ENCODE results near the gene MGST2. TPM values are rescaled to one million over a fixed set of nuclear protein-coding genes. Genes with fewer than 3 reads are reported as not detected.

The MGST2 gene
- total RNA-seq, 1 experiment from 2014 or later: 39.0 TPM

DNA sequence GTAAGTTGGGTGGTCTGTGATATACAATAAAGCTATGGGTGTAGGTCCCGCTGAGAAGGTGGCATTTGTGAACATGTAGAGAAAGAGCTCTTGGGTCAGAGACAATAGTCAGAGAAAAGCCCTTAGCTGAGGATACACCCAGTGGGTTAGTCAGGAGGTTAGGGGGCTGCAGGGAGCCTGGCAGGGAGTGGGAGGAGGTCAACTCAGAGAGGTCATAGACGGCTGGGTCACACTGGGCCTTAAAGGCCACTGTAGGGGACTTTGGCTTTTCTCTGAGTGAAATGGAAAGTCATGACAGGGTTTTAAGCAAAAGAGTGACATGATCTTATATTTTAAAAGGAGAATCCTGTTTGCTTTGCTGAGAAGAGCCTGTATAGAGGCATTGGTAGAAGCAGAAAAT, 16.7 kb downstream of the MGST2 start:
- no peaks in the 10 kb centered on the region for H3F3A ChIP-seq (ENCODE audit: low read length, unreplicated experiment)
- H3K27me3 ChIP-seq (ENCODE audit: low read length): no peaks in the 10 kb centered on the region
- no peak overlapping the region for H3K27ac ChIP-seq (ENCODE audit: low read length)
- H3K4me3 ChIP-seq (ENCODE audit: low read length): no peak overlapping the region
- no peaks in the 10 kb centered on the region for H4K20me1 ChIP-seq (ENCODE audit: low read length)
- no peak for DNase-seq
- intact Hi-C loops (cut with micrococcal nuclease): no loop called here
- H3K9ac ChIP-seq (ENCODE audit: low read length): no peak overlapping the region
- TF ChIP-seq EZH2phosphoT487 (IDR thresholded peaks at IDR 0.05; ENCODE audit: borderline replicate concordance, low read length) (no peak), EZH2 (IDR thresholded peaks at IDR 0.05; ENCODE audit: low read length, unreplicated experiment) (no peak)
- TF ChIP-seq, protein P1, sequence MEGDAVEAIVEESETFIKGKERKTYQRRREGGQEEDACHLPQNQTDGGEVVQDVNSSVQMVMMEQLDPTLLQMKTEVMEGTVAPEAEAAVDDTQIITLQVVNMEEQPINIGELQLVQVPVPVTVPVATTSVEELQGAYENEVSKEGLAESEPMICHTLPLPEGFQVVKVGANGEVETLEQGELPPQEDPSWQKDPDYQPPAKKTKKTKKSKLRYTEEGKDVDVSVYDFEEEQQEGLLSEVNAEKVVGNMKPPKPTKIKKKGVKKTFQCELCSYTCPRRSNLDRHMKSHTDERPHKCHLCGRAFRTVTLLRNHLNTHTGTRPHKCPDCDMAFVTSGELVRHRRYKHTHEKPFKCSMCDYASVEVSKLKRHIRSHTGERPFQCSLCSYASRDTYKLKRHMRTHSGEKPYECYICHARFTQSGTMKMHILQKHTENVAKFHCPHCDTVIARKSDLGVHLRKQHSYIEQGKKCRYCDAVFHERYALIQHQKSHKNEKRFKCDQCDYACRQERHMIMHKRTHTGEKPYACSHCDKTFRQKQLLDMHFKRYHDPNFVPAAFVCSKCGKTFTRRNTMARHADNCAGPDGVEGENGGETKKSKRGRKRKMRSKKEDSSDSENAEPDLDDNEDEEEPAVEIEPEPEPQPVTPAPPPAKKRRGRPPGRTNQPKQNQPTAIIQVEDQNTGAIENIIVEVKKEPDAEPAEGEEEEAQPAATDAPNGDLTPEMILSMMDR (conservative IDR thresholded peaks at IDR 0.05; ENCODE audit: low read depth, low read length): no peak
- no peaks in the 10 kb centered on the region for H3K9me2 ChIP-seq (replicated peaks; ENCODE audit: low read length)
- no peaks in the 10 kb centered on the region for H3K4me1 ChIP-seq (ENCODE audit: insufficient read depth, low read length)
- no TSS peak for BruUV-seq (replicated peaks)
- CTCF ChIA-PET: interaction anchor here (0.6 kb wide), 1 partner anchor 25 kb away, joined by 3 read pairs; no protein-coding TSS in a partner anchor
- no peaks in the 10 kb centered on the region for H3K9me3 ChIP-seq (ENCODE audit: low read length)
- no peak for ATAC-seq
- no peaks in the 10 kb centered on the region for H3K79me2 ChIP-seq (ENCODE audit: low read length)
- H3K36me3 ChIP-seq (ENCODE audit: low read depth, low read length): no peaks in the 10 kb centered on the region; the same call in 1 of the 2 replicates
- POLR2A ChIA-PET (ENCODE audit: unreplicated experiment): no interaction called here
- no peak overlapping the region for H2AFZ ChIP-seq (ENCODE audit: low read length)
- H3K4me2 ChIP-seq (ENCODE audit: low read length): no peak overlapping the region

DNA sequence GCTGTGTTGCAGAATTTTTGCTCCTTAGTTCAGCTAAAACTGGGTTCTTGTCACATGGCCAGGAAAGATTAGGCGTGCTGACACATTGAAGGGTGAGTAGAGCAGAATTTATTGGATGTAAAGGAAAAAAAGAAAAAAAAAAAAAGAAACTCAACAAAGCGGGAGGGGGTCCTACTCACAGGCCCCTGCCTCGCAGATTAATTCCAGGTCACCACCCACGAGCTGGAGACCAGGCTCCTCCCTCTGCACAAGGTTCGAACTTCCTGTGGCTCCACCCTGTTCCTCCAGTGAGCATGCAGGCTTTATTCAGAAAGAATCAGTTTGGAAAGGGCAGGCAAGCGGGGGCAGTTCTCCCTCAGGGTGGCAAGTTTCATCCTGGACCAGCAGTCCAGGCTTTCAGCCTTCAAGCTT, 17.1 kb downstream of the MGST2 start:
- DNase-seq (no peak), ATAC-seq (no peak)
- H3K36me3 ChIP-seq (ENCODE audit: low read depth, low read length): no peaks in the 10 kb centered on the region; the same call in 1 of the 2 replicates
- no peaks in the 10 kb centered on the region for H3K79me2 ChIP-seq (ENCODE audit: low read length)
- H3F3A ChIP-seq (ENCODE audit: low read length, unreplicated experiment): no peaks in the 10 kb centered on the region
- BruUV-seq (replicated peaks): no TSS peak
- H2AFZ ChIP-seq (ENCODE audit: low read length): no peak overlapping the region
- no peak overlapping the region for H3K27ac ChIP-seq (ENCODE audit: low read length)
- H3K9me3 ChIP-seq (ENCODE audit: low read length): no peaks in the 10 kb centered on the region
- POLR2A ChIA-PET (ENCODE audit: unreplicated experiment): no interaction called here
- TF ChIP-seq, protein P1 (conservative IDR thresholded peaks at IDR 0.05; ENCODE audit: low read depth, low read length): no peak
- TF ChIP-seq EZH2 (IDR thresholded peaks at IDR 0.05; ENCODE audit: low read length, unreplicated experiment) (no peak), EZH2phosphoT487 (IDR thresholded peaks at IDR 0.05; ENCODE audit: borderline replicate concordance, low read length) (no peak)
- CTCF ChIA-PET: interaction anchor here (0.6 kb wide), 1 partner anchor 26 kb away, joined by 3 read pairs; no protein-coding TSS in a partner anchor
- H3K4me1 ChIP-seq (ENCODE audit: insufficient read depth, low read length): no peaks in the 10 kb centered on the region
- H3K9me2 ChIP-seq (replicated peaks; ENCODE audit: low read length): no peaks in the 10 kb centered on the region
- no peak overlapping the region for H3K9ac ChIP-seq (ENCODE audit: low read length)
- no peak overlapping the region for H3K4me2 ChIP-seq (ENCODE audit: low read length)
- H3K27me3 ChIP-seq (ENCODE audit: low read length): no peaks in the 10 kb centered on the region
- H3K4me3 ChIP-seq (ENCODE audit: low read length): no peak overlapping the region
- intact Hi-C loops (cut with micrococcal nuclease): no loop called here
- H4K20me1 ChIP-seq (ENCODE audit: low read length): no peaks in the 10 kb centered on the region

DNA sequence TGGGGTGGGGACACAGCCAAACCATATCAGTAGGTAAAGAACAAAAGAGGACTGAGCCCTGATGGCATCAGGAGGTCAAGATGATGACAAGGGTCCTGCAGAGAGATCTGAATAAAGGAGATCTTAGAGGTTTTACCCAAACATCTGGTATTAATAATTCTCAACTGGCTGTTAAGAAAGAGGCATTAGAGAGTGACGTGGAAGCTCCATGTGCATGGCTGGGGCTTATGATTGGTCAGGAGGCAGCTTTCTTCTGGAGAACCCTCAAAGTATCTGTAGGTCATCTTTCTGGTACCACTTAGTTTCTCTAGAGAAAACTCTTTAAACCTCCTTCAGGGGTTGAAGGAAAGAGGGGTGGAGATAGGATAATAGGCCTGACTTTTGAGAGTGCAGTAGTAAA, 18.7 kb downstream of the MGST2 start:
- Histone ChIP-seq H3K36me3 (ENCODE audit: low read depth, low read length) (no peaks in the 10 kb centered on the region; the same call in 1 of the 2 replicates), H3K4me2 (ENCODE audit: low read length) (no peak overlapping the region), H3K9me3 (ENCODE audit: low read length) (no peaks in the 10 kb centered on the region), H4K20me1 (ENCODE audit: low read length) (no peaks in the 10 kb centered on the region), H3F3A (ENCODE audit: low read length, unreplicated experiment) (no peaks in the 10 kb centered on the region), H2AFZ (ENCODE audit: low read length) (no peak overlapping the region), H3K27ac (ENCODE audit: low read length) (no peak overlapping the region), H3K9ac (ENCODE audit: low read length) (no peak overlapping the region), H3K9me2 (replicated peaks; ENCODE audit: low read length) (no peaks in the 10 kb centered on the region), H3K4me1 (ENCODE audit: insufficient read depth, low read length) (no peaks in the 10 kb centered on the region), H3K4me3 (ENCODE audit: low read length) (no peak overlapping the region), H3K27me3 (ENCODE audit: low read length) (no peaks in the 10 kb centered on the region), H3K79me2 (ENCODE audit: low read length) (no peaks in the 10 kb centered on the region)
- intact Hi-C loops (cut with micrococcal nuclease): no loop called here
- TF ChIP-seq EZH2phosphoT487 (IDR thresholded peaks at IDR 0.05; ENCODE audit: borderline replicate concordance, low read length): no peak
- TF ChIP-seq, protein P1 (conservative IDR thresholded peaks at IDR 0.05; ENCODE audit: low read depth, low read length): no peak
- TF ChIP-seq EZH2 (IDR thresholded peaks at IDR 0.05; ENCODE audit: low read length, unreplicated experiment): no peak
- DNase-seq (no peak), ATAC-seq (no peak)
- BruUV-seq (replicated peaks): no TSS peak
- ChIA-PET CTCF (interaction anchor here (1.6 kb wide), 1 partner anchor 27 kb away, joined by 5 read pairs; no protein-coding TSS in a partner anchor), POLR2A (ENCODE audit: unreplicated experiment) (no interaction called here)
